CD4-positive, alpha-beta T cell treated with Interleukin-21 for 1 hour (primary cell): Measurements from ENCODE around the gene NR1H2.
"Not testable (repeated sequence)": the region's sequence is repeated elsewhere in the genome, so short reads cannot be mapped to it uniquely, and the experiment has no call there.

Source experiments
- DNase-seq: peaks from one replicate; pipeline ENCODE4 v3.0.0-alpha.2; 2020

The NR1H2 gene

DNA sequence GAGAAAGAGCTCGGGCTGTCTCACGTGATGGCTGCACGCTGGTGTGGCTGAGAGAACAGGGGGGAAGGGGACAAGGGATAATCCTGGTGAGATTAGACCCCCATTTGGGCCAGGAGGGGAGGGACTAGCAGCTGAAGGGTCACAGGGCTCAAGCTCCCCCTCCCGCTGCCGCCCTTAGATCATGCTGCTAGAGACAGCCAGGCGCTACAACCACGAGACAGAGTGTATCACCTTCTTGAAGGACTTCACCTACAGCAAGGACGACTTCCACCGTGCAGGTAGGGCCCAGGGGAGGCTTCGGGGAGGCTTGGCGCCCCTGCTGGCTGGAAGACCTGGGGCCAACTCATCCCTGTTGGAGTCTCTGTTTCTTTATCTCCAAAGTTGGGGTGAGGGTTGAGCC is 3.3 kb downstream of the NR1H2 start:
- DNase-seq: no peak

DNA sequence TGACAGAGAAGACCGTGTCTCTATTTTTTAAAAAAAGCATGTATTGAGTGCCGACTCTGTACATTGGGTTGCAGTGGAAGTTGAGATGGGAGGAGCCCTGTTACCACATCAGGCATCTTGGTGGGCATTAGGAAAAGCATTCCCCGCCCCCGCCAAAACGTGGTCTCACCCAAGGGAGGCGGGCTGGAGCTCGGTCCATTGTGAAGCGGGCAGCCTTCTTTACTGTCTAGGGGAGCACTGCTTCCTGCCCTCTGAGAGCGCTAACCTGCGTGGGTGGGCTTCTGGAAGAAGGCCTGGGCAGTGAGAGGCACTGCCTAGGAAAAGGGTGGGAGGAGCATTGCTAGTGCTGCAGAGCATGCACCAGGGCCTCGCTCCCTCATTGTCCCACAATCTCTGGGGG is 3.9 kb downstream of the NR1H2 start:
- no peak for DNase-seq

DNA sequence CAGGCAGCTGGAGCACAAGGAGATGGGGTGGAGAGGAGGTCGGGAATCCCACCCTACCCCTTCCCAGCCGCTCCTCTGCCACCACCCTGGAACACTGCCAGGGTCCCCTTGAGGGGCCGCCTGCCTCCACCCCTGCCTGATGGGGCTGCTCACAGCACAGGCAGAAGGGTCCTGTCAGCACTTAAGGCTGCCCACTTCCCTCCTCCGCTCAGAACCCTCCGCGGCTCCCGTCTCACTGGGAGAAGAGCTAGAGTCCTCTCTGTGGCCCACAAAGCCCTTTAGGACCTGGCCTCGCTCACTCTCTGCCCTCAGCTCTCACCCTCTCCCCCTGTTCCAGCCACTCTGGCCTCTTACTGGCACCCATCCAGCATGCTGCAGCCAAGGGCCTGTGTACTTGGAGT is 4.5 kb downstream of the NR1H2 start:
- no peak for DNase-seq

DNA sequence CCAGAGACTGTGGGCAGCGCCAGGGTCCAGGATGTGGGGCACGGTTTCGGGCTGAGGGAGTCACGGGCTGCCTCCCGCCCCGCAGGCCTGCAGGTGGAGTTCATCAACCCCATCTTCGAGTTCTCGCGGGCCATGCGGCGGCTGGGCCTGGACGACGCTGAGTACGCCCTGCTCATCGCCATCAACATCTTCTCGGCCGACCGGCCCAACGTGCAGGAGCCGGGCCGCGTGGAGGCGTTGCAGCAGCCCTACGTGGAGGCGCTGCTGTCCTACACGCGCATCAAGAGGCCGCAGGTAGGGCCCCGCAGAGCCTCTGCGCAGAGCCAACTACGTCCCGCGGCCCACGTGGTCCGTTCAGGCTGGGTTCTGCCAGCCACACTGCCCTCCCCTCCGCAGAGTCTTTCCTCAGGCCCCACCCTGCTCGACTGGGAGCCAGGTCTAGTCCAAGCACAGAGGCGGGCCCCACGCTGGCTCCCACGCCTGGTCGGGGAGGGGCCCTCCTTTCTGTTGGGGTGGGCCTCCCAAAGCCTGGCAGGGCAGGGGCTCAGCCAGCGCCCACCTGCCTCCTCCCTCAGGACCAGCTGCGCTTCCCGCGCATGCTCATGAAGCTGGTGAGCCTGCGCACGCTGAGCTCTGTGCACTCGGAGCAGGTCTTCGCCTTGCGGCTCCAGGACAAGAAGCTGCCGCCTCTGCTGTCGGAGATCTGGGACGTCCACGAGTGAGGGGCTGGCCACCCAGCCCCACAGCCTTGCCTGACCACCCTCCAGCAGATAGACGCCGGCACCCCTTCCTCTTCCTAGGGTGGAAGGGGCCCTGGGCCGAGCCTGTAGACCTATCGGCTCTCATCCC is 5.8 kb downstream of the NR1H2 start:
- no peak for DNase-seq

DNA sequence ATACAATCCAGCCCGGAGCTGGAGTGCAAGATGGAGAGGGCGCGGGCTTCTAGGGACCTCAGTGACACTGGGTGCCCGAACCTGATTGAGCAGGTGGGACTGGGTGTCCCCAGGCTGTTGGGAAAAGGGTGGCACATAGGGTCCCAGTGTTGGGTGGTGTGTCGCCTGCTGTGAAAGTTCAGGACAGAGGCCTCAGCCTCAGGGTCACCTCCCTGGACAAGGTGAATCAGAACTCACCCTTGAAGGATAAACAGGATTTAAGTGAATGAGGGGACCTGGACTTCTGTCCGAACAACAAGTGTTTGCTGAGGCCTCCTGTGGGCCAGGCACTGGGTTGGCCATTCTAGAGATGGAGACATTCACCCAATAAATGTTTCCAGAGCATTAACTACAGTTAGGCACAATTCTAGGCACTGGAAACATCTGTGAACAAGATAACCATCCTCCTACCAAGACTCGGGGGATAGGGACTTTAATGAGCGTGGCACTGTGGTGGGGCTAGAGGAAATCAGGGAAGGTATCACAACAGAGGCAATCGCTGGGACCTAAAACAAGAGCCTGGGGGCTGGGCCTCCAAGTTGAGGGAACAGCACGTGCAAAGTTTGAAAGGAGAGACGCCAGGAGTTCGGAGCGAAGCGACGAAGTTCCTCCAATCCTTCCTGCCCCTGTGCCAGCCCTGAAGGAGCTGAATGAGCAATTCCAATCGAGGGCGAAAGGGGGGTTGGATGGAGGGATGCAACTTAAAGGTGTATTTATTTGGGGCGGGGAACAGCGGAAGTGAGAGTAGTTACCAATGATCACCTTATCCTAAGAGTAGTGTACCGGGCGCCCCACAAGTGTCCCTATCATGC is 7.0 kb downstream of the NR1H2 start:
- no peak for DNase-seq

DNA sequence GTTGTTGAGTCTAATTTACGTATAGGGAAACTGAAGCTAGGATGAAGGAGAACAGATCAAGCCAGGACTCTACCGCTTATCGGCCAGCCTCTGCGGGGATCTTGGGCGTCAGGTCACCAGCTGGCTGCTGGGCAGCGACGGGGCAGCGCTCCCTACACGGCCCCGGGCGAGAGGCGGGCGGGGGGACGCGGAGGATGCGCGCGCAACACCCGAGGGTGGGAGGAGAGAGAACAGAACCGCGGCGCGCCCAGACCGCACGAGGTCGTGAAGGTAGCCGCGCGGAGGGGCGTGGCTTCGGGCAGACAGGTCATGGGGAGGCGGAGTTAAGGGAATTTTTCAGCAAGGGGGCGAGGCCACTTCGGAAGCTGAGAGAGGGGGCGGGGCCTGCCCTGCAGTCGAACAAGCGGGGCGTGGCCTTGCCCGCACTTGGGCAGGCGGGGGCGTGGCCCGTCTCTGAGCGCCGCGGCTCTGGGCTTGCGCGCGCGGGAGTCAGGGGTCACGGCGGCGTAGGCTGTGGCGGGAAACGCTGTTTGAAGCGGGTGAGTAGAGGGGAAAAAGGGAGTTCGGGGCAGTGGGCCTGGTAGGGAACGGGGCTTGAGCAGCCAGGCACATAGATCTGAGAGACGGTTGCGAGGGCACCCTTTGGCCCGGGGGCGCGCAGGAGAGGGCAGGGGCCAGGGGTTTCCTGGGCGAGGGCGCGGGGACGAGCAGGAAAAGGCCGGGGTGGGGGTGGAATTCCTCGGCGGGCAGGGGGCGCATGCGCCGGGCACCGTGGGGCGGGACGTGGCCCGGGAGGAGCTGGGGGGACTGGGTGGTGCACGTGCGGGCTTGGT is 7.8 kb downstream of the NR1H2 start, which contains the start of gene POLD1:
POLD1 (plus strand) TSS at position 496 of the 833 bp plus-strand sequence. CDS start 14,505 bp downstream, outside the sequence.
- peak; percentile 99 for DNase-seq

DNA sequence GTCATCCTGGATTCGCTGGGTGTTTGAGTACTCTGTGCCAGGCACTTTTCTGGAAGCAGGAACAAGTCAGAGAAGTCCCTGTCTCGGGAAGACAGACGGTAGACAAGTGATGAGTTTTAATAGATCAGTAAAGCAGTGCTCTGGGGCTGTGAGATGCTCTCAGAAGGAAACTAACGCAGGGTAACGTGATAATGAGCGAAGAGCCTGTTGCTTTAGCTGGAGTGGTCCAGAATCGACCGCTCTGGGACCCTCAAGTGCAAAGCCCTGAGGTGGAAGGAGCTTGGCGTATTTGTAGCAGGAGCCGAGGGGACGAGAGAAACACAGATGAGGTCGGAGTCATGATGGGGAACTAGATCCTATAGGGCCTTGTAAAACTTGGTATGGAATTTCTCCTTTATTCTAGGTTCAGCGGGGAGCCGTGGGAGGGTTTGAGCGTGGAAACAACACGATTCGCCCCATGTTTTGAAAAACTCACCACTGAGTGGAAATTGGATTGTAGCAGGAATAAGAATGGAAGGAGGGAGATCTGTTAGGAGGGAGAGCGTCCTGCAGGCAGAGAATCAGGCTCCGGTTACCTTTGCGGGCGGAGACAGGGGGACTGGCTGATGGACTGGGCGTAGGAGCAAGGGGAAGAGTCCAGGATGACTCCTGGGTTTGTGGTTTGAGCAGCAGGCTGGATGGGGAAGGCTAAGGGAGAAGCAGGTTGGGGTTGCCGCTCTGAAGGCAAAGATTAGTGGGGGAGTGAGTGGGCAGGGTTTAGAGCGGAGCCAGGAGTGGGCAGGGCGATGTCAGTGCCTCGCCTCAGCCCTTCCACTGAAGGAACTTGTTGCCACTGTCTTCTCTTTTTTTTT is 8.7 kb downstream of the NR1H2 start:
- no peak for DNase-seq

DNA sequence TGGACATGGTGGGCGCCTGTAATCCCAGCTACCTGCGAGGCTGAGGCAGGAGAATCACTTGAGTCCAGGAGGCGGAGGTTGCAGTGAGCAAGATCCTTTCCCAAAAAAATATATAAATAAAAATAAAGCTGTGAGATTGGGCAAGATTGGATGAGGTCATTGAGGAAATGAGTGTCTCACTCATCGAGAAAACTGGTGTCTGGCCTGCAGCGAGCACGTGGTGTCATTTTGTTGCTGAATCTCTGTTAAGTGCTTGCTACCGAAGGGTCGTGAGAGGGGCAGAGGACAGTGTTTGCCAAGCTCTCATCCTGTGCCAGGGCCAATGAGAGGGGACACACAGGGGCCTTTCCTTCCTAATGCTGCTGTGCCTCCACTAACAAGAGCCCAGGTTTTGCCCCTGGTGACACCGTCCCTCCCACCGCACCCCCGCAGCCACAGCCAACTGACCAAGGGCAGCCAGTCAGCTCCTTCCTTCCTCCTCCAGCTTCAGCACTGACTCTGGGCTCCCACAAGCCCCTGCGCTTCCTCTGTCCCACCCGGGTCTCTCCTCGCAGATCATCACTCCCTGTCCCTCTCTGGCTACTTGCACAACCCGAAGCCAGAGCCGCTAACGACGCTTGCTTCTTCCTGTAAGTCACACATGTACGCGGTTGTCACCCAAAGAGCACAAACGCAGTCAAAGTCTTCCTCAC is 11.1 kb downstream of the NR1H2 start:
- no peak for DNase-seq

DNA sequence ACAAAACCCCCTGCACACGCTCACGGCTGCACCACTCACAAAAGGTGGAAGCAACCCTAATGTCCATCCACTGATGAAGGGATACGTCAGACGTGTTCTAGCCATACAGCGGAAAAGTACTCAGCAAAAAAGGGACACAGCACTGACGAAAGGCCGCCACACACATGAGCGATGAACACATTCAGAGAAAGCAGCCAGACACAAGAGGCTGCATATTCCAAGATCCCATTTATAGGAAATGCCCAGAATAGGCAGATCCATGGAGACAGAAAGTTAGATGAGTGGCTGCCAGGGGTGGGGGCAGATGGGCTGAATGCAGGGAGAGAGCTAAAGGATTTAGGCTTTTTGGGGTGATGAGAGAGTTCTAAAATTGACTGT is 11.6 kb downstream of the NR1H2 start:
- DNase-seq: no peak

DNA sequence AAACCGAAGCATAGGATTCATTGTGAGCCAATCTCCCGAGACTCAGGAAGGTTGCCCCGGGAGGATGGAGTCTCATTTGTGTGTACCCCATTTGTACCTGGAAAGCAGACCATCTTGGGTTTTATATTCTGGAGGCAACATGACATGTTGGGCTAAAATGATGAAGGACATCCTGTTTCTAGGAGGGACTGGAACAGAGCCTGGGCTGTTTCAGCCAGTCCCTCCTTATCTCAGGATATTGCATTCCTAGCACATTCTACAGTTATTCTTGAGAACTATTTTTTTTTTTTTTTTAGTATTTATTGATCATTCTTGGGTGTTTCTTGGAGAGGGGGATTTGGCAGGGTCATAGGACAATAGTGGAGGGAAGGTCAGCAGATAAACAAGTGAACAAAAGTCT is 14.0 kb downstream of the NR1H2 start:
- DNase-seq: not testable (repeated sequence)

DNA sequence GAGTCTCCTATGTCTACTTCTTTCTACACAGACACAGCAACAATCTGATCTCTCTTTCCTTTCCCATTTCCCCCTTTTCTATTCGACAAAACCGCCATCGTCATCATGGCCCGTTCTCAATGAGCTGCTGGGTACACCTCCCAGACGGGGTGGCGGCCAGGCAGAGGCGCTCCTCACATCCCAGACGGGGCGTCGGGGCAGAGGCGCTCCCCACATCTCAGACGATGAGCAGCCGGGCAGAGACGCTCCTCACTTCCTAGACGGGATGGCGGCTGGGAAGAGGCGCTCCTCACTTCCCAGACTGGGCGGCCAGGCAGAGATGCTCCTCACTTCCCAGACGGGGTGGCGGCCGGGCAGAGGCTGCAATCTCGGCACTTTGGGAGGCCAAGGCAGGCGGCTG is 14.7 kb downstream of the NR1H2 start:
- not testable (repeated sequence) for DNase-seq

DNA sequence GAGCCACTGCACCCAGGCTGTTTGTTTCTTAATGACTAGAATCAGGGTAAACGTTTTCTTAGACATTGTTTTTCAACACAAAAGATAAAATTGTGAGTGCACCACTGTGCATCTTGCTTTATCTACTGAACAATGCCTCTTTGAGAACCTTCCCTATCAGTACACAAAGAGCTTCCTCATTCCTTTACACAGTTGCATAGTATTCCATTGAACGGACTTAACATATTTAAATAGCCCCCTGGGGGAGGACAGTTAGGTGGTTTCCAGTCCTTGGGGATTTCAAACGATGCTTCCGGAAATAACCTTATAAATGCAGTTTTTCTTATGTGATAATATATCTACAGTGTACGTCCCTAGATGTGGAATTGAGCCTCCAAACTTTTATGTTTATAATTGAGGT is 16.5 kb downstream of the NR1H2 start:
- no peak for DNase-seq

DNA sequence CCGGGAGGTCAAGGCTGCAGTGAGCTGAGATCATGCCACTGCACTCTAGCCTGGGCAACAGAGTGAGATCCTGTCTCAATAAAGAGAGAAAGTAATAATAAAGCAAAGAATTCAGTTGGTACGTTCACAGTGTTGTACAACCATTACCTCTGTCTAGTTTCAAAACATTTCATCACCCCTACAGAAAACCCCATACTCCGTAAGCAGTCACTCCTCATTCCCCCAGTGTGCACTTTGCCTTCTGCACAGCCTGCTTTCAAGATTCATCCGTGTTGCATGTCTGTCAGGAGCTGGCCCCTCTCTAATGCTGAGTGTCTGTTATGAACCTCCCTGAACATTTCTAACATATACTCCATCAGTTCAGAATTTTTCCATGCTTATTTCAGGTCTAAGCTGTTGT is 17.3 kb downstream of the NR1H2 start:
- no peak for DNase-seq

DNA sequence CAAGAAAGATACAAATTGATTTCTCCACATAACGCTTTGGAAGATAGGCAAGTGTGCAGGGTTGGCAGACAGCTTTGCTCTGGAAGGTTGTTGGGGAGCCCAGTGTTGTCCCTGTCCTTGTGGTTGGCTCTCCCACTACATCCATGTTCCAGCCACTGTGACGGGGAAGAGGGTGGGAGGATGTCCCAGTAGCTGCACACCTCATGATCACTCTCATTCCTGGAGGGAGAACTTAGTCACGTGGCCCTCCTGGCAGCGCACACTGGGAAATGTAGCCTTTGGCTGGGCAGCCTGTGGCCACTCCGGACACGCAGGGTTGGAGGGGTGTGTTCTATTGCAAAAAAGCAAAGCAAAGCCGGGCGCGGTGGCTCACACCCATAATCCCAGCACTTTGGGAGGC is 17.8 kb downstream of the NR1H2 start:
- DNase-seq: no peak

DNA sequence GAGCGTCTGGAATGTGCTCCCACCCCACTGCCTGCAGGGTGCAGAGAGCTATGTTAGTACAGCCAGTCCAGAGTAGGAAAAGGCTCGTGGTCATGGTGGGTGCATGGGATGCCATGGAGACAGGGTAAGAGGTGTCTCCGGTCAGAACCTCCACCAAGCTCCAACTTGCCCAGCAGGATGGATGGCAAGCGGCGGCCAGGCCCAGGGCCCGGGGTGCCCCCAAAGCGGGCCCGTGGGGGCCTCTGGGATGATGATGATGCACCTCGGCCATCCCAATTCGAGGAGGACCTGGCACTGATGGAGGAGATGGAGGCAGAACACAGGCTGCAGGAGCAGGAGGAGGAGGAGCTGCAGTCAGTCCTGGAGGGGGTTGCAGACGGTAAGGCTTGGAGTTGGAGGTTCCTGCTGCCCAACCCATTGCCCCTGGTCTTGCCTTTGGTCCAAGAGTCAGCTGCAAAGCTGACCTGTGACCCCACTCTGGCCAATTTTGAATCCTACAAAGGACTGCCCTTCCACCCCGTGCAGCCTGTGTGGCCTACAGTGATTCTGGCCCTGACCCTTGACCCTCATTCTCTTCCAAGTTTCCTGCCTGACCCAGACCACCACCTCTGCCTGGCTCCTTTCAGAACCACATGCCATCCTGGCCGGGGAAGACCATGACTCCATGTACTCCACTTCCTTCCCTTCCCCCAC is 22.6 kb downstream of the NR1H2 start:
- DNase-seq: no peak

DNA sequence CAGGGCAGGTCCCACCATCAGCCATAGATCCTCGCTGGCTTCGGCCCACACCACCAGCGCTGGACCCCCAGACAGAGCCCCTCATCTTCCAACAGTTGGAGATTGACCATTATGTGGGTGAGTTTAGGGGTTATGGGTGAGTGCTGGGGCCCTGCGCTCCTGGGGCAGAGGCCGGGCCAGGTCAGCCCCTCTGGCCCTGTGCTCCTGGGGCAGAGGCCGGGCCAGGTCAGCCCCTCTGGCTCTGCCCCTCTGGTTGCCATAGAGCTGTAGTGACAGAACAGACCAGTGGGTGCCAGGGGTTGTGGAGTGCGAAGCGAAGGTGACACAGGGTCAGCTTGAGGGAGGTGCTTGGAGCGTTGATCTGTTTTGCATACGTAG is 23.1 kb downstream of the NR1H2 start:
- DNase-seq: no peak

DNA sequence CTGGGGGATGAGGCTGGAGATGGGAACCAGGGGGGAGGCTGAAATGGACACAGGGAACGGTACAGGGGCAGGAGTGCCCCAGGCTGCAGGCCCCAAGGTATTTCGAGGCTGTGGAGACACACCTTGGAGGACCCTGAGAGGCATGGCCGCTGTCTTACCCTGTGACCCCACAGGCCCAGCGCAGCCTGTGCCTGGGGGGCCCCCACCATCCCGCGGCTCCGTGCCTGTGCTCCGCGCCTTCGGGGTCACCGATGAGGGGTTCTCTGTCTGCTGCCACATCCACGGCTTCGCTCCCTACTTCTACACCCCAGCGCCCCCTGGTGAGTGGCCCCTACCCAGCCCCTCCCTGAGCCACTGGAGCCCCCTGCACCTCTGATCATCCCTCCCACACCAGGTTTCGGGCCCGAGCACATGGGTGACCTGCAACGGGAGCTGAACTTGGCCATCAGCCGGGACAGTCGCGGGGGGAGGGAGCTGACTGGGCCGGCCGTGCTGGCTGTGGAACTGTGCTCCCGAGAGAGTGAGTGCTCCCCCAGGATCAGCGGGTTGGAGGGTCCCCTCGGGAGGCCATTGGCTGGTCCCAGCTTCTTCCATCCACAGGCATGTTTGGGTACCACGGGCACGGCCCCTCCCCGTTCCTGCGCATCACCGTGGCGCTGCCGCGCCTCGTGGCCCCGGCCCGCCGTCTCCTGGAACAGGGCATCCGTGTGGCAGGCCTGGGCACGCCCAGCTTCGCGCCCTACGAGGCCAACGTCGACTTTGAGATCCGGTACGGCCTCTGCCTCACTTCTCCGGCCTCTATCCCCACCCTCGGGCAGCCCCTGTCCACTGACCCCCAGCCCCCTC is 25.6 kb downstream of the NR1H2 start:
- DNase-seq: no peak

DNA sequence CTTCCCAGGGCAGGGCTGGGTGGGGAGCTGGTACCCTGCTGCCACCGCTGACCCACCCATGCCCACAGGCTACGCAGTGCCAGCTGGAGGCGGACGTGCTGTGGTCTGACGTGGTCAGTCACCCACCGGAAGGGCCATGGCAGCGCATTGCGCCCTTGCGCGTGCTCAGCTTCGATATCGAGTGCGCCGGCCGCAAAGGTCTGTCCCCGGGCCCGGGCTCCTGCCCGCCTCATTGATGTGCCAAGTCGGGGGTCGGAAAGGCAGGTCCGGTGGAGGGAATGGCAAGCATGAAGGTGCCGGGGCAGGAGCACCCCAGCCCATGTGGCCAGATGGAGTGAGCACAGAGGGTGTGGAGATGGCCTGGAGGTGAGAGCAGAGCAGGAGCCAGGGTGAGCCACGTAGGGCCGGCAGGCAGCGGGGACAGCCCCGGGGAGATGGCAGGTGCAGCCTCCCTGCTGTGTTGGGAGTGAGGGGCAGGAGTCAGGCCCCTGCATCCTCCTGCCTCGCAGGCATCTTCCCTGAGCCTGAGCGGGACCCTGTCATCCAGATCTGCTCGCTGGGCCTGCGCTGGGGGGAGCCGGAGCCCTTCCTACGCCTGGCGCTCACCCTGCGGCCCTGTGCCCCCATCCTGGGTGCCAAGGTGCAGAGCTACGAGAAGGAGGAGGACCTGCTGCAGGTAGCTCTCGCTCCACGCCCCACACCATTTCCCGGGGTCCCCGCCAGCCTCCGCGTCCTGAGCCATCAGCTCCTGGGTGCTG is 26.5 kb downstream of the NR1H2 start:
- DNase-seq: no peak

DNA sequence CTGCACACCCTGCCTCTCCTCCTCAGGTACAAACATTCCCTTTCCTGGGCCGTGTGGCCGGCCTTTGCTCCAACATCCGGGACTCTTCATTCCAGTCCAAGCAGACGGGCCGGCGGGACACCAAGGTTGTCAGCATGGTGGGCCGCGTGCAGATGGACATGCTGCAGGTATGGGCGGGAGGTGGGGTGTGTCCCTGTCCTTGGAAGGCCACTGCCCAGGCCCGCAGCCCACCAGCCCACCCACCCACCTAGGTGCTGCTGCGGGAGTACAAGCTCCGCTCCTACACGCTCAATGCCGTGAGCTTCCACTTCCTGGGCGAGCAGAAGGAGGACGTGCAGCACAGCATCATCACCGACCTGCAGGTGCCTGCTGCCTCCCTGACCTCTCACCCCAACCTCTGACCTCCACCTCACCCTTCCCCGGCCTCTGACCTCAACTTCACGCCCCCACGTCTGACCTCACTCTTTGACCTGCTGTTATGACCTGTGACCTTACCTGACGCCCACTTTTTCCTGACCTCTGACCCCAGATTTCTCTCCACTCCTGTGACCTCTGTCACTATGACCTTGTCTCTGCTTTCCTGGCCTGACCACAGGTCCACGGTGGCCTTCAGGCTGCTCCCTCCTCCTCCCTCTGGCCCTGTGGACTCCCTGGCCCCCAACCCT is 30.0 kb downstream of the NR1H2 start:
- no peak for DNase-seq
